Peyer's patch (tissue), 4 donors: ENCODE data around the gene CTNNA2.

Experiments
- CTCF ChIP-seq, 6 experiments: fragments of 450-650 bp in 4 of 6; fragments of 200-600 bp in 2 of 6; sonication (generic) in 1 of 6; IDR thresholded peaks; one replicate each; pipeline ENCODE4 v1.5.1; 2017 to 2019; ENCODE audit warnings: antibody characterized with exemption in 6 of 6, mild to moderate bottlenecking in 3 of 6, moderate library complexity in 1 of 6
- POLR2A ChIP-seq, 2 donors: fragments of 450-650 bp; IDR thresholded peaks; one replicate each; pipeline ENCODE4 v1.5.1; 2017; ENCODE audit warnings: antibody characterized with exemption in 2 of 2, mild to moderate bottlenecking in 2 of 2, moderate library complexity in 2 of 2

DNA sequence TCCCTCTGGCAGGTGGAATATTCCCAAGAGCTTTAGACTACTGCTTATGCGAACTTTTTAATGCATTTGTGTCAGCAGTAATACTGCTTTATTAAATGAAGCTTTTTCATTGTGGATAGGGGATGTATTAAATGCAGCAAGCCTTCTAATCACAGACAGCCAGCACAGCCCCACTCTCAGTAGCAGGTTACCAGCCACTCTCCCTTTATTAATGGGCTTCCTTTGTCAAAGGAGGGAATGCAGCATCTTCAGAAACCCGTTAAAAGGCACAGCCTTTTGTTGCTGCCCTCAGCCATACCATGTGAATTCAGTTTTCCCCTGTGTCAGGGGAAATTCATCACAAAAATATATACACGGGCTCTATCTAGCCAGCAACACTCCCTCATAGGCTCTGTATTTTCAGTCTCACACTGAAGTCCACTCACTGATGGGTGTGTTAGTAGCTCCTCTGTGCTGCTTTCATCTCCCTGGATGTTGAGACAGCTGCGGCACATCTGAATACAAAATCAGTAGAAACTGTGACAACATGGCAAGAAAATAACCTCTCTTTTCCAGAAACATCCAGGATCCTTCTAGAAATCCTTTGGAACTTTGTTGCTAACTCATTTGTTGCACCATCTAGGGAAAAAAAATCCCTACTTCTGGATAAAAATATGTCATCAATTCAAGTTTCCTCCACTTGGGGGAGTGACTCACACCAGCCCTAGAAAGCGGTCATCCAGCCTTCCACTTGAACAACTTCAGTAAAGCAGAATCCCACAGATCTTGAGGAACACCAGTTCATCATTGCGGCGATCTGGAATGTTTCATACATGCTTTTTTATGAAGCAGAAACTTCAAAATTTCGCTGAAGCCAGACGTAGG, 743.3 kb downstream of the CTNNA2 start:
- TF ChIP-seq CTCF (IDR thresholded peaks at IDR 0.05) = peak in 2 of 6 experiments; percentile 24 to 29
- no peak for TF ChIP-seq POLR2A (IDR thresholded peaks at IDR 0.05)
